Choroid plexus epithelial cell (primary cell): ENCODE measurements around the gene HTR4.
"Not testable (repeated sequence)": the region's sequence is repeated elsewhere in the genome, so short reads cannot be mapped to it uniquely, and the experiment has no call there.

ENCODE experiments used
- DNase-seq: peaks from one replicate; pipeline ENCODE4 v3.0.0-alpha.2; 2010; ENCODE audit warnings: low read depth
- H3K4me3 ChIP-seq: 2 replicates; pipeline ENCODE4 v1.5.1; 2011; ENCODE audit warnings: low read depth, mild to moderate bottlenecking, control low read depth, low read length, moderate library complexity
- TF ChIP-seq, protein P1 (sequence below): conservative IDR thresholded peaks from 2 replicates; pipeline ENCODE4 v1.5.1; 2011; ENCODE audit warnings: low read depth, mild to moderate bottlenecking, control low read depth, inconsistent platforms, low read length, moderate library complexity

Gene HTR4

DNA sequence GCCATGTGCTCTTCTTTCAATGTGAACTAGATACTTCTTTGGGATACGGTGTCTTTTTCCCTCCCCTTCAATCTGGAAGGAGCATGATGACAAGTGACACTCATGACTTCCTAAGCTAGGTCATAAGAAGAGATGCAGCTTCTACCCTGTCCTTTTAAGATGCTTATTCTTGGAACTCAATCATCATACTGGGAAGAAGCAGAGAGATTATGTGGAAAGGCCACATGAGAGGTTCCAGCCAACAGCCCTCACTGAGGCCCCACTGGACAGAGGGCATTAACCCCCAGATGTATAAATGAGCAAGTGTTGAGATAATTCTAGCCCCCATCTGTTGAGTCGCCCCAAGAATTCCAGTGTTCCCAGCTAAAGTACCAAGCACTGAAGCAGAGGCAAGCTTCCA, 29.3 kb upstream of the HTR4 start:
- no peak for DNase-seq
- no peak overlapping the region for H3K4me3 ChIP-seq
- TF ChIP-seq, protein P1, sequence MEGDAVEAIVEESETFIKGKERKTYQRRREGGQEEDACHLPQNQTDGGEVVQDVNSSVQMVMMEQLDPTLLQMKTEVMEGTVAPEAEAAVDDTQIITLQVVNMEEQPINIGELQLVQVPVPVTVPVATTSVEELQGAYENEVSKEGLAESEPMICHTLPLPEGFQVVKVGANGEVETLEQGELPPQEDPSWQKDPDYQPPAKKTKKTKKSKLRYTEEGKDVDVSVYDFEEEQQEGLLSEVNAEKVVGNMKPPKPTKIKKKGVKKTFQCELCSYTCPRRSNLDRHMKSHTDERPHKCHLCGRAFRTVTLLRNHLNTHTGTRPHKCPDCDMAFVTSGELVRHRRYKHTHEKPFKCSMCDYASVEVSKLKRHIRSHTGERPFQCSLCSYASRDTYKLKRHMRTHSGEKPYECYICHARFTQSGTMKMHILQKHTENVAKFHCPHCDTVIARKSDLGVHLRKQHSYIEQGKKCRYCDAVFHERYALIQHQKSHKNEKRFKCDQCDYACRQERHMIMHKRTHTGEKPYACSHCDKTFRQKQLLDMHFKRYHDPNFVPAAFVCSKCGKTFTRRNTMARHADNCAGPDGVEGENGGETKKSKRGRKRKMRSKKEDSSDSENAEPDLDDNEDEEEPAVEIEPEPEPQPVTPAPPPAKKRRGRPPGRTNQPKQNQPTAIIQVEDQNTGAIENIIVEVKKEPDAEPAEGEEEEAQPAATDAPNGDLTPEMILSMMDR = no peak

DNA sequence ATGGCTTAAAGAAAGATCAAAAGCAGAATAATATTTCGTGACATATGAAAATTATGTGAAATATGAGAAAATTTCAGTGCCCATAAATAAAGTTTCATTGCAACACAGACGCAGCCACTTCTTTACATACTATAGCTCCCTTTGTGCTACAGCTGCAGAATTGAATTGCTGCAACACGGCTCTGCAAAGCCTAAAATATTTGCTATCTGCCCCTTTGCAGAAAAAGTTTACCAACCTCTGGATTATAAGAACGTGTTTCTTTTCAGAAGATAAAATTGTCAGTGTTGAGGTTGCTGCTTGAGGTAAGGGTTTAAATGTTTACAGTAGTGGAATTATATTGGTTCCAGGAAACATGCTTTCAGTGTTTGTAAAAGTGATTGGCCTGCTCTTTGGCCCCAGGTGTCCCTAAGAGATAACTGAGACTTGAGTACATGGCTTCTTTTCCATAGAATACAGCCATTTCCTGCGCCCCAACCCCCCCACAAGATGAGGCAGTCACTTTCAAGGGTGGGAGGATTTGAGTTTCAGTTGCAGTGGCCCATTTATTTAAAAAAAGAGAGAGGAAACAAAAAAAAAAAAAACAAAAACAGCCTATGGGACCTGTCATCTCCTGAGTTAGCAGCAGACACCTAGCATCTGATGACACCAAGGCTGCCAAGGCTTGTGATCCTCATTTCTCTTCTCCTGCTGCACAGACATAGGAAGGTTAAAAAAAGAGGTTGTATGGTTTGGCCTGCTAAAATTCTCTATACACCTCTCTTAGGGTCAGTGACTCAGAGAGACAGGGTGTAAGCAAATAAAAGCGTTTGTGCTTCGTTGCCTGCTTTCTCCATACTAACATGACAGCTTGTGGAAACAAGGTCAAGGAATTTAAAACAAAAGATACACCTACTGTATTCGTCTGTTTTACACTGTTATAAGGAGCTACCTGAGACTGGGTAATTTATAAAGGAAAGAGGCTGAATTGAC, 28.0 kb upstream of the HTR4 start:
- no peak overlapping the region for H3K4me3 ChIP-seq
- DNase-seq = no peak
- TF ChIP-seq, protein P1 = no peak

DNA sequence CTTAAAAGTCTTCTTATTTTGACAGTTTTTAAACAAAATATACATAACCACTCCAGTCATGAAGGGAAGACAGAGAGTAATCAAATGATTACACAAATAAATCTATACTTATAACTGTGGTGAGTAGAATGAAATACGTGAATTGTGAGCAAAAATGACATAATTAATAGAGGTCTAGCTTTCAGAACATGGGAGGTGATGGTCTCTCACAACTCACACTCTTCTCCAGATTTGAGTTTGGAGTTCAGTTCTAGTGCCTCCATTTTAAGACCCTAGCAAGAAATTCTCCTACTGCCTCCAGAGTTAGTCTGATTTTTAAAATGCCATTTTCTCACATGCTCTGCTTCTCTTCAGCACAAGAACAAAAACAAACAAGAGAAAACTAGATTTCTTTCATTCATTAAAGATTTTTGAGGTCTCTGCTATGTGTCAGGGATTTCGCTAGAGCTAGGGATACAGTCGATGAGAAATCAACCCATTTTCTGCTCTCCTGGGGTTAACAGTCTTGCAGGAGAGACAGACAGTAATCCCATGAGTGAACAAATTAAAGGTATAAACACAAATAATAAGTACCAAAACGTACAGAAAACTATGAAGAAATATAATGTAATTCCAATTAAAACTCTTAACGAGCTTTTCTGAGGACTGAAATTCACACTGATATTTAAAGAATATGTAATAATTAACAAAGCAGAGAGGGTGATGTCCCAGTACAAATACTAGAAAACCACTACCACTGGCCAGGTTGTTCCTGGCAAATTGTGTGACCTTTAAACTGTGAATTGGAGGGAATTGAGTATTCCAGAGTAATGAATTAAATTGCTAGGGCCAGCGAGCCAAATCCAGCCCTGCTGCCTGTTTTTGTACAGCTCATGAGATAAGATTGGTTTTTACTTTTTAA, 27.1 kb upstream of the HTR4 start:
- H3K4me3 ChIP-seq = no peak overlapping the region
- DNase-seq = no peak
- TF ChIP-seq, protein P1 = no peak

DNA sequence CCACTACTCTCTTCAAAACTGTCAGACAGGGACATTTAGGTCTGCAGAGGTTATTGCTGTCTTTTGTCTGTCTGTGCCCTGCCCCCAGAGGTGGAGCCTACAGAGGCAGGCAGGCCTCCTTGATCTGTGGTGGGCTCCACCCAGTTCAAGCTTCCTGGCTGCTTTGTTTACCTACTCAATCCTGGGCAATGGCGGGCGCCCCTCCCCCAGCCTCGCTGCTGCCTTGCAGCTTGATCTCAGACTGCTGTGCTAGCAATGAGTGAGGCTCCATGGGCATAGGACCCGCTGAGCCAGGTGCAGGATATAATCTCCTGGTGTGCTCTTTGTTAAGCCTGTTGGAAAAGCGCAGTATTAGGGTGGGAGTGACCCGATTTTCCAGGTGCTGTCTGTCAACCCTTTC, 19.4 kb upstream of the HTR4 start:
- not testable (repeated sequence) for DNase-seq, H3K4me3 ChIP-seq

DNA sequence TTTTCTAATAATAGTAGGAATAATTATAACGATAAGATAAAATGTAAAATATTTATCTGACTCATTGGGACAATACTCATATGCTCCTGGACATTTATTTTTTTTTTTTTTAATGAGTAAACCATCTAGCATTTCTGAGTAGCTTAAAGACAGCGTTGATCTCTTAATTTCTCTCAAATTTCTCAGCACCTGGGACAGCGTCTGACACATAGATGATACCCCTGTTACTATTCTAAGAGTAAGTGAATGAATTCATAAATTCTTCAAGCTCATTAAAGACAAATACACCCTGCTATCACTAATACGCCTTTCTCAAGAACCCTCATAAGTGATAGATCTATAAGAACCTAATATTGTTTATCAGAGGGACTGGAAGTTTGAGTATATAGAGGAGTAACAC, 12.0 kb upstream of the HTR4 start:
- DNase-seq = peak; percentile 5
- H3K4me3 ChIP-seq = no peak overlapping the region
- TF ChIP-seq, protein P1 = no peak

DNA sequence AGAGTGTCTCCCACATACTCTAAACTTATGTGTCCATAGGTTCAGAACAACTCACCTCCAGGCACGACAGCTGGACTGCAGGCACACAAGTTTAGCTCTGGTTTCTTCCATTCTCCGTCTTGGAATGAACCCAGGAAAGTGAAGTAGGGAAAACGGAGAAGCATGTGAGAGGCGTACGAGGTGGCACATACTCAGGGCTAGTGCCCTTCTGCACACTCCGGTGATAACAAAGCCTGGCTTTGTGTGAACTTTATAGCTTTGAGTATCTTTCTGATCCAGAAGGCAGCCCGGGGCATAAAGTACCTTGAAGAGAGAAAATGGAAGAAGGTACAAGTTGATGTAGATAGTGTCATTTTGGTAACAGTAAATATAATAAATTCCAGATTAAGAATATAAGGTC, 11.1 kb upstream of the HTR4 start:
- H3K4me3 ChIP-seq = no peak overlapping the region
- no peak for DNase-seq
- TF ChIP-seq, protein P1 = no peak

DNA sequence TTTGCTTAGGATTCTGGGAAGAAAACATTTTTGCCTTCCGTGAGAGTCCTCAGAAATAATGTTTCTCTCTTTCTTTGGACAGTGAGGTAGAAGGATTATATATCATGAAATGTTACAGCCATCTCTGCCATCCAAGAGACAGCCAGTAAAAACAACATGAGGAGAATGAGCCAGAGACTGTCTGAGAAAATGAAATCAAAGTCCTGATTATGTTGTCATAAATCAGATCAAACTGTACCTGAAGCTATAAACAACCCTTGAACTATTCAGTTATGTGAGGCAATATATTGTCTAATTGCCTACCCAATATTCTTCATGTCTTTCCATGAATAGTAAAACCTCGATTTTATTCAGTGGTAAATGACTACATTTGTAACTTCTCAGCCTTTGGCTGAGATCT, 9.2 kb upstream of the HTR4 start:
- TF ChIP-seq, protein P1 = no peak
- H3K4me3 ChIP-seq = no peak overlapping the region
- no peak for DNase-seq
